GM19239 (cell line): ENCODE data around the gene CUX1.

ENCODE experiments used
- DNase-seq: peaks from one replicate; pipeline ENCODE4 v3.0.0; 2011; ENCODE audit warnings: low spot score; ENCODE audit not compliant: insufficient read length
- FAIRE-seq: peaks from 2 replicates; lab custom pipeline; 2011; peaks lifted over from hg19 to GRCh38; lab: Jason Lieb, UNC

Gene CUX1

GRCh38 chr7:102283477-102284189 lies 466.2 kb downstream of the CUX1 start:
- DNase-seq, result no peak
- FAIRE-seq, result peak; percentile 23

GRCh38 chr7:102284399-102284798 lies 467.0 kb downstream of the CUX1 start:
- DNase-seq, result no peak
- peak; percentile 26 for FAIRE-seq

GRCh38 chr7:102284891-102285539 lies 467.6 kb downstream of the CUX1 start:
- no peak for FAIRE-seq
- DNase-seq, result no peak

- DNase-seq (no peak), FAIRE-seq (no peak)
These were observed 468.3 kb downstream of the CUX1 start for GRCh38 chr7:102285540-102286236.

- FAIRE-seq, result no peak
- DNase-seq, result no peak
These were observed 469.0 kb downstream of the CUX1 start, which contains the start of gene SH2B2 for GRCh38 chr7:102286237-102287110. SH2B2 (plus strand) TSS chr7:102286868; CDS start chr7:102300551, 13,683 bp downstream.

- FAIRE-seq (no peak), DNase-seq (no peak)
These were observed 469.9 kb downstream of the CUX1 start for GRCh38 chr7:102287111-102287980.

- FAIRE-seq, result peak; percentile 18
- no peak for DNase-seq
These were observed 470.5 kb downstream of the CUX1 start for GRCh38 chr7:102287981-102288278.

- DNase-seq, result no peak
- peak; percentile 79 for FAIRE-seq
These were observed 471.0 kb downstream of the CUX1 start for GRCh38 chr7:102288285-102288930.

- FAIRE-seq (peak; percentile 59), DNase-seq (no peak)
These were observed 471.6 kb downstream of the CUX1 start for GRCh38 chr7:102289057-102289456.

GRCh38 chr7:102291056-102291915 lies 473.9 kb downstream of the CUX1 start:
- DNase-seq, result peak; percentile 62
- FAIRE-seq, result peak; percentile 91

- FAIRE-seq, result no peak
- DNase-seq, result no peak
These were observed 474.5 kb downstream of the CUX1 start for GRCh38 chr7:102291916-102292267.

- FAIRE-seq (no peak), DNase-seq (no peak)
These were observed 475.7 kb downstream of the CUX1 start for GRCh38 chr7:102292813-102293798.

GRCh38 chr7:102294589-102294988 lies 477.2 kb downstream of the CUX1 start:
- FAIRE-seq (no peak), DNase-seq (no peak)

GRCh38 chr7:102295346-102296178 lies 478.1 kb downstream of the CUX1 start:
- no peak for FAIRE-seq
- DNase-seq, result no peak

- no peak for FAIRE-seq
- DNase-seq, result no peak
These were observed 478.7 kb downstream of the CUX1 start for GRCh38 chr7:102296179-102296438.

GRCh38 chr7:102296514-102296913 lies 479.1 kb downstream of the CUX1 start:
- FAIRE-seq (no peak), DNase-seq (no peak)
